Memory B cell (primary cell): ENCODE results near the gene RIOX2.
"Not testable (repeated sequence)": the region's sequence is repeated elsewhere in the genome, so short reads cannot be mapped to it uniquely, and the experiment has no call there.

ENCODE experiments used
- ATAC-seq: fragments of 150-1000 bp; cut with Tn5 transposase; 2 replicates; pipeline ENCODE4 v1.10.0; 2021; ENCODE audit warnings: low read depth, mild to moderate bottlenecking, moderate library complexity
- DNase-seq, 2 donors: peaks; one replicate each; pipeline ENCODE4 v3.0.0; 2022; ENCODE audit warnings: low spot score in 2 of 2
- H3K27ac Mint-ChIP-seq: one replicate; pipeline ENCODE4 v1.8.0; 2022; ENCODE audit warnings: mild to moderate bottlenecking, moderate library complexity, mixed read lengths
- H3K27me3 Mint-ChIP-seq: one replicate; pipeline ENCODE4 v1.8.0; 2022; ENCODE audit warnings: mixed read lengths
- H3K36me3 Mint-ChIP-seq: one replicate; pipeline ENCODE4 v1.8.0; 2022; ENCODE audit warnings: mild to moderate bottlenecking, mixed read lengths
- H3K4me1 Mint-ChIP-seq: one replicate; pipeline ENCODE4 v1.8.0; 2022; ENCODE audit warnings: mixed read lengths
- H3K4me3 Mint-ChIP-seq: one replicate; pipeline ENCODE4 v1.8.0; 2022; ENCODE audit warnings: mild to moderate bottlenecking, moderate library complexity, mixed read lengths
- H3K9me3 Mint-ChIP-seq: one replicate; pipeline ENCODE4 v1.8.0; 2022; ENCODE audit warnings: mixed read lengths

The RIOX2 gene

DNA sequence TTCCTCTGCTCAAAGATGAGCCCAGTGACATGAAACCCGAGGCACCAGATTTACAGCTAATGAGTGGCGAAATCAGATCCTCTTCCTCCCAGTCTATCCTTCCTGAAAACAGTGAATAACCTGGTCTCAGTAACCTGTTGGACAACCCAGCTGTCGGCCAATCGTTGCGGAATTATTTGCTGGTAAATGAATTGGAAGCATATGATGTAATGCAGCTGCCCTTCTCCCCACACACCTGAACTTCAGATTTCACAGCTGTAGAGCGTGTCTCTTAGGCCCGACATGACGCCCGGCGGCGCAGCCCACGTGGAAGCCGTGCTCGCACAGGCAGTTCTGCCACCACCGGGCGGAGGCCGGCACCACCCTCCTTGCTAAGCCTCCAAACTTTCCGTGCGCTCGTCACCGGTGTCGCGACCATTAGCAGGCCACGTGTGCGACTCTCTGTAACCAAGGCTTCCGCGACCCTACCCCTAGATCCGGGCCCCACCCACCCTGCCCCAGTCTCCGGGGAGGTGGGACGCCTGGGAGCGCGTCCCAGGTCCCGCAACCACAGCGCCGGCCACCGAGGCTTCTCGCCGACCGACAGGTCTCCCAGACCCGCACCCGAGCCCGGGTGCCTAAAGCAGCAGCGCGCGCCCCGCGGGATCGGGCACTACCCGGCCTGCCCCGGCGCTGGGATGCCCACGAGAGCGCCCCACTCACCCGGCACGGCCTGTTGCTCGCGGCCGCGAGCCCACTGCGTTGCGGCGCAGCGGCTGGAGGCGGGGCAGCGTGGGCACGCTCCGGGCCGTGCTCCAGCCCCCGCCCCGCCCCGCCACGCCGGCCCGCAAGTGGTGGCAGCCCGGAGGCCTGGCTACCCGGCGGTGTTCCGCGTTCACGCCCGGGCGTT is at the start of gene RIOX2:
RIOX2 (minus strand) TSS at position 753 of the 889 bp plus-strand sequence. CDS start 4,838 bp downstream, outside the sequence.
- peak within 1 kb of the TSS; percentile 88 for H3K27ac Mint-ChIP-seq
- peak within 1 kb of the TSS; percentile 89 for H3K4me3 Mint-ChIP-seq
- peaks cover 2% of the 10 kb centered on the region for H3K36me3 Mint-ChIP-seq
- ATAC-seq (peak; percentile 87), DNase-seq (peak; percentile 63 to 67)
- no peaks in the 10 kb centered on the region for H3K9me3 Mint-ChIP-seq
- H3K4me1 Mint-ChIP-seq: peaks cover 37% of the 10 kb centered on the region
- H3K27me3 Mint-ChIP-seq: no peaks in the 10 kb centered on the region

DNA sequence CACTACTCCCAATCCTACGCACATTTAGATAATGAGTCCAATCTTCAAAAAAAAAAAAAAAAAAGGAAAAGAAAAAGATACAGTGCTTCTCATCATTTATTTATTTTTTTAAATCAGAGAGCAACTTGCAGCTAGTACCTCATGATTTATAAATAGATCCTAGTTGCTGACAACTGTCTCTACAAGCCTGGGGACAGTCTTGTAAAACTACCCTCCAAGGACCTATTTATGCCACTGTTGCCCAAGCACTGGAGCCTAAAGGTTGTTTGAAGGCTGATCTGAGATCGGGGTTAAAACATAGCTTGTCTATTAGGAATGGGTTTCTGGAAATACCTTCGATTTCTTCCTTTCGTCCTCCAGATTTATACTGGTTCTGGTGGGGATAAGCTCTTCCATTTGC is 48.2 kb upstream of the RIOX2 start:
- H3K4me3 Mint-ChIP-seq: no peak overlapping the region
- H3K27ac Mint-ChIP-seq: no peak overlapping the region
- no peaks in the 10 kb centered on the region for H3K27me3 Mint-ChIP-seq
- ATAC-seq: no peak
- H3K4me1 Mint-ChIP-seq: no peaks in the 10 kb centered on the region
- no peaks in the 10 kb centered on the region for H3K36me3 Mint-ChIP-seq
- H3K9me3 Mint-ChIP-seq: no peaks in the 10 kb centered on the region
- no peak for DNase-seq

DNA sequence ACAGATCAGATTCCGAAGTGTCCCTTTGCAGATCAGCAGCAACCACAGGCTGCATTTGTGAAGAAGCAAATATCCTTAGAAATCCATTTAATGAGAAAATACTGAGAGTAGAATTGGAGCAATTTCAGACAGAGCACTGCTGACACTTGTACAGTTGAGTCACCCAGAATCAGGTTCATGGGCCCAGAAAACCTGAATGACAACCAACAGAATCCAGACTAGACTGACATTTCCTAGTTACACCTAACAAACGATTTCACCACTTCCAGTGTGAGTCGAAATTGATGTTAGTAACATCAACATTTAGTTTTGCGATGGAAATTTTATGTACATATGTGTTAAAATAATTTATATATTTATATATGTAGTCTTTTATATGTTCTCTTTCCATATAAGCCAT is 46.1 kb upstream of the RIOX2 start:
- Mint-ChIP-seq H3K36me3 (no peaks in the 10 kb centered on the region), H3K9me3 (no peaks in the 10 kb centered on the region), H3K4me1 (no peaks in the 10 kb centered on the region), H3K27ac (no peak overlapping the region), H3K4me3 (no peak overlapping the region), H3K27me3 (peaks cover 4% of the 10 kb centered on the region)
- ATAC-seq (no peak), DNase-seq (no peak)

DNA sequence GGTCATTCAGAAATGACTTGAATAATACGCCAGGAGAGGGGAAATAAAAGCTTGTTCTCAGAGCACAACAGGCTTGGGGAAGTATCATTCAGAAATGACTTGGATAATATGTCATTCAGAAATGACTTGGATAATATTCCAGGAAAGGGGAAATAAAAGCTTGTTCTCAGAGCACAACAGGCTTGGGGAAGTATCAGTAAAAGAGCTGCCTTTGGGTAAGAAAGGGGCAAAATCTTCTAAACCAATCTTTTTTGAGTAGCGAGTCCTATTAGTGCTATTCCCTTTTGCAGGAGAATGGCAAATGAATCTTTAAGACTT is 42.0 kb upstream of the RIOX2 start:
- Mint-ChIP-seq H3K27me3 (peaks cover 6% of the 10 kb centered on the region), H3K36me3 (no peaks in the 10 kb centered on the region), H3K4me1 (no peaks in the 10 kb centered on the region), H3K4me3 (no peak overlapping the region), H3K27ac (no peak overlapping the region), H3K9me3 (peaks cover 2% of the 10 kb centered on the region)
- ATAC-seq: no peak
- no peak for DNase-seq

DNA sequence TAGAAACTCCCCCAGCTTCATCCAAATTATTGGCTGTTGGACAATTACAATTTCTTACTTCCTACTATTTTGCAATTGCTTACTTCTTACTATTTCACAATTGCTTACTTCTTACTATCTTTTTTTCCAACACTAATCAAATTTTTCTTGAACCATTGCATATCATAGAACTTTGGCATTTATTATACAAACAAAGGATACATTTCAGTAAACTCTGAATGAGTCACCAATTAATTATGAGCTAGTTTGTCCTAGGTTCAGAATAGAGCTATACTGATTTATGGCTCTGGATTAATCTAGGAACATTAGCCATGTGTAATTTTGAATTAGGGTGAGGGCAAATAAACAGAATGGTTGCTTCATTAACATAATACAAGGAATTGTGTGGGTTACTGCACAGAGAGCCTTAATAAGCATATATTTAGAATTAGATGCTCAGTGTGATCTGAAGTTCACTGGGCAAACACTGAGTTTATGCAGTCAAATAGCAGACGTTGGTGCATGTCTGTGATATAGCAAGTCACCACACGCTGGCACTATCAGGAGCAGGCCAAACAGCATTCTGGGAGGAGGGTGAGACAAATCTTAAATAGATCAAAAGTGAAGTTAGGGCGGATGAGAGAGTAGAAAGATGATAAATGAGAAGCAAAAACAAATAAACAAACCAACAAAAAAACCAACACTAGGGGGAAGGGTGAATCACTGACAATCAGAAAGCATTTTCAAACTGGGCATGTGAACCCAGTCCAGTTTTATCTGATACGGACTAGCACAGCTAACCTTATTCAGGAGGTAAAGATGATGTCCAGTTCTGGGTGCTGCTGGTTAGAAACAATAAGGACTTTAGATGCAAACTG is 41.4 kb upstream of the RIOX2 start:
- H3K36me3 Mint-ChIP-seq: no peaks in the 10 kb centered on the region
- no peak for DNase-seq
- H3K4me3 Mint-ChIP-seq: no peak overlapping the region
- no peak overlapping the region for H3K27ac Mint-ChIP-seq
- peaks cover 6% of the 10 kb centered on the region for H3K27me3 Mint-ChIP-seq
- H3K4me1 Mint-ChIP-seq: no peaks in the 10 kb centered on the region
- no peak for ATAC-seq
- H3K9me3 Mint-ChIP-seq: peaks cover 2% of the 10 kb centered on the region

DNA sequence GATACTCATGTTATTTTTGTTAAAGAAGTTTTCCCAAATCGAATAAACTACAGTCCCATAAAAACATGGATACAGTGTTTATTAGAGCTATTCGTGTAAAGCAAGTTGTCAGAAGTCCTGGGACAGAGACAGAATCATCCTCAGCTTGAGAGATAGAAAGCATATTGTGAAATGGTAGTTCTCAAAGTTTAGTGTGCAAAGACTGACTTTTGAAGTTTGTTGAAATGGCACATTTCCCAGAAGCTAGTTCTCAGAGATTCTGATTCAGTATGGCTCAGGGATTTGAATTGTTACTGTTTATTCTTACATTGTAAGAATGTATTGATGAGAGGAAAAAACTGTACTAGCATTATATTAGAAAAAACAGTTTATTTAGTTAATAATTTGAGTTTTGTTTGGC is 40.7 kb upstream of the RIOX2 start:
- ATAC-seq (no peak), DNase-seq (no peak)
- H3K36me3 Mint-ChIP-seq: no peaks in the 10 kb centered on the region
- peaks cover 6% of the 10 kb centered on the region for H3K27me3 Mint-ChIP-seq
- H3K9me3 Mint-ChIP-seq: peaks cover 2% of the 10 kb centered on the region
- H3K4me3 Mint-ChIP-seq: no peak overlapping the region
- no peaks in the 10 kb centered on the region for H3K4me1 Mint-ChIP-seq
- H3K27ac Mint-ChIP-seq: no peak overlapping the region

DNA sequence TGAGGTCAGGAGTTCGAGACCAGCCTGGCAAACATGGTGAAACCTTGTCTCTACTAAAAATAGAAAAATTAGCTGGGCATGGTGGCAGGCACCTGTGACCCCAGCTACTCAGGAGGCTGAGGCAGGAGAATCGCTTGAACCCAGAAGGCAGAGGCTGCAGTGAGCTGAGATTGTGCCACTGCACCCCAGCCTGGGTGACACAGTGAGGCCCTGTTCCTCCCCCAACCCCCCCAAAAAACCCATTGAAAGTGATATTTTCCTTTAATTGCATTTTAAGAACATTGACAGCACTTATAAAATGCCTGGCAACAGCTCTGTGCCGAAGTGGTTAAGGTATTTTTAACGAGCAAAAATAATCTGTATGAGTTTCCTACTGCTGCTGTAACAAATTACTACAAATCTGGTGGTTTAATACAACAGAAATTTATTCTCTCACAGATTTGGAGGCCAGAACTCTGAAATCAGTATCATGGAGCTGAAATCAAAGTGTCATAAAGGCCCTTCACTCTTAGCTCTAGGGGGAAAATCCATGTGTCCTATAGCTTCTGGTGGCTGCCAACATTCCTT is 38.7 kb upstream of the RIOX2 start:
- H3K36me3 Mint-ChIP-seq, H3K4me1 Mint-ChIP-seq, DNase-seq, ATAC-seq, H3K4me3 Mint-ChIP-seq, H3K27ac Mint-ChIP-seq, H3K9me3 Mint-ChIP-seq: not testable (repeated sequence)
- peaks cover 13% of the 10 kb centered on the region for H3K27me3 Mint-ChIP-seq

DNA sequence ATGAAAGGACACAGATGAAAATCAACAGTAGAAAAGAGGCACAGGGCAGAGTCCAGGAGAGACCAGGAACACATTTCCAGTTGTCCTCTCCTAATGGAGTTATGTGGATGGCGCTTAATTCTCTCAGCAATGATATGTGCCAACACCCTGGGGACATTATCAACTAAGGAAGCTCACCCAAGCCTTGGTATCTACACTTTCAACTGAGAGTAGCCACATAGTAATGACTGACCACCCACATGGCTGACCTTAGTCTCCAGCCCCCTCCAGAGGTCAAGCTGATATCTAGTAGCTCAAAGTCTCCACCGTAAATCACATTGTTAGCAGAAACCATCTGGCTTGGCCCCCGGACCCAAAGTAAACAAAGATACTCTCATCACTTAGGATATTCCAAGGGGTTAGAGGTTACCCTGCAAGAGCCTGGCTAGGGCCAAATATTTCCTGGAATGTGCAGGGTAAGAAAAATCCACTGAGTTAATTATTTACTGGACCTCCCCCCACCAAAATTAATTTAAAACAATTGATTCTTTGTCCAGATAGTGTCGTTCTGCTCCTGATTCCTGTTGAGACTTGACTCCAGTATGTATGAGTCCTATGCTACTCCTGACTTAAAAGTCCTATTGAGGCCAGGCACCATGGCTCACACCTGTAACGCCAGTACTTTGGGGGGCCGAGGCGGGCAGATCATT is 38.1 kb upstream of the RIOX2 start:
- H3K9me3 Mint-ChIP-seq: peaks cover 2% of the 10 kb centered on the region
- H3K4me1 Mint-ChIP-seq: peaks cover 3% of the 10 kb centered on the region

DNA sequence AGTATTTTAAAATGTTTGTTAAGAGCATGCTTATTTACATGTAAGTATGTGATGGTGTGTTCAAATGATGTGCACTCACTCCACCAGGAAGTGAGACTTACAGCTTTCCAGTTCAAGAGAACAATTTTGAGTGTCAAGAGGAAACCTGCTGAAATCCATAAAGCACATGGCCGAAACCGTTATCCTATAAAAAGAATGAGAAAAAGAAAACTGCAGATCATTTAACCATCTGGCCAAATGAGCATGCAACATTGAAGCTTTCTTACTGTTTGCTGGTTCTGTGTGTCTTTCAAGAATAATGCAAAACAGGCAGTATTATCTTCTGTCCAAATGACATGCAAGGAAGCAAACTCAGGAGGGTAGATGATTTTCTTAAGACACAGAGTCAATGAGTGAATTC is 36.6 kb upstream of the RIOX2 start:
- H3K4me1 Mint-ChIP-seq: peaks cover 3% of the 10 kb centered on the region
- no peaks in the 10 kb centered on the region for H3K36me3 Mint-ChIP-seq
- no peak for DNase-seq
- H3K4me3 Mint-ChIP-seq: no peak overlapping the region
- H3K27ac Mint-ChIP-seq: no peak overlapping the region
- peaks cover 2% of the 10 kb centered on the region for H3K9me3 Mint-ChIP-seq
- ATAC-seq: no peak
- H3K27me3 Mint-ChIP-seq: peaks cover 11% of the 10 kb centered on the region

More for the DNA sequence above, 38.1 kb upstream of the RIOX2 start:
- H3K36me3 Mint-ChIP-seq: no peaks in the 10 kb centered on the region
- no peak overlapping the region for H3K27ac Mint-ChIP-seq
- no peak for DNase-seq
- no peak overlapping the region for H3K4me3 Mint-ChIP-seq
- peaks cover 13% of the 10 kb centered on the region for H3K27me3 Mint-ChIP-seq
- no peak for ATAC-seq

DNA sequence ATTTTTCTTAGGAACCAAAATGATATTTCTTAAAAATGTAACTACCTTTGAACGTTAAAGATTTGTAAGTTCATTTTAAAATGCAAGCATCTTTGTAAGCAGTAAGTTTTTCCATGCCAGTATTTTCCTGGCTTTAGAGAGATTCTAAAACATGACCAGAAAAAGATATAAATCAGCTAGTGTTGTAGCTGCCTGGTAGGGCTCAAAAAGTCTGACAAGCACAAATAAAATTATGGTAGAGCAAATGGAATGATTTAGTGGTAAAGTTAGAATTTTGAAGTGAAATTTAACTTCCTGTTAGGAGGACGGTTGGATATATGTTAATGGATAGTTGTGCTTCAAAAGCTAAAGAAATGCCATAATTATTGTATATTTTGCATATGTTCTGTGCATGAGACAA is 33.2 kb upstream of the RIOX2 start:
- H3K27me3 Mint-ChIP-seq: peaks cover 7% of the 10 kb centered on the region
- peaks cover 7% of the 10 kb centered on the region for H3K4me1 Mint-ChIP-seq
- no peaks in the 10 kb centered on the region for H3K9me3 Mint-ChIP-seq
- no peak overlapping the region for H3K4me3 Mint-ChIP-seq
- no peak for DNase-seq
- H3K36me3 Mint-ChIP-seq: no peaks in the 10 kb centered on the region
- no peak for ATAC-seq
- H3K27ac Mint-ChIP-seq: no peak overlapping the region

DNA sequence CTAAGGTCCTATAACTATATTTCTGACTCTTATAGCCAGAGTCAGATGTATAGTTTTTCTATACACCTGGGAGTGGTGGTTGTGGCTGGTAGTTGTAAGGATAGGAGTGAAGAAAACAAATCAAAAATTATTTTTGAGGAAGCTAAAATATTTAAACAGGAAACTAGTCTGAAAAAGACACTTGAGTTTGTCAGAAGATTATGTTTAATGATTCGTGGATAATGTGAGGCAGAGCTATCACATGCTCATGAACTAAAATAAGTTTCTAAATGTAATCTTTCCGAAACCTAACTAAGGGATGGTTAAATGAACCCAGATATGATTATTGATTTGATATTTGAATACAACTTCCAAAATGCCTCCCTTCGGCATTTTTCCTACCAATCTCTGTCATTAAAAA is 32.5 kb upstream of the RIOX2 start:
- Mint-ChIP-seq H3K36me3 (no peaks in the 10 kb centered on the region), H3K9me3 (no peaks in the 10 kb centered on the region), H3K4me3 (no peak overlapping the region), H3K27me3 (peaks cover 7% of the 10 kb centered on the region), H3K27ac (no peak overlapping the region), H3K4me1 (peaks cover 7% of the 10 kb centered on the region)
- DNase-seq (no peak), ATAC-seq (no peak)

DNA sequence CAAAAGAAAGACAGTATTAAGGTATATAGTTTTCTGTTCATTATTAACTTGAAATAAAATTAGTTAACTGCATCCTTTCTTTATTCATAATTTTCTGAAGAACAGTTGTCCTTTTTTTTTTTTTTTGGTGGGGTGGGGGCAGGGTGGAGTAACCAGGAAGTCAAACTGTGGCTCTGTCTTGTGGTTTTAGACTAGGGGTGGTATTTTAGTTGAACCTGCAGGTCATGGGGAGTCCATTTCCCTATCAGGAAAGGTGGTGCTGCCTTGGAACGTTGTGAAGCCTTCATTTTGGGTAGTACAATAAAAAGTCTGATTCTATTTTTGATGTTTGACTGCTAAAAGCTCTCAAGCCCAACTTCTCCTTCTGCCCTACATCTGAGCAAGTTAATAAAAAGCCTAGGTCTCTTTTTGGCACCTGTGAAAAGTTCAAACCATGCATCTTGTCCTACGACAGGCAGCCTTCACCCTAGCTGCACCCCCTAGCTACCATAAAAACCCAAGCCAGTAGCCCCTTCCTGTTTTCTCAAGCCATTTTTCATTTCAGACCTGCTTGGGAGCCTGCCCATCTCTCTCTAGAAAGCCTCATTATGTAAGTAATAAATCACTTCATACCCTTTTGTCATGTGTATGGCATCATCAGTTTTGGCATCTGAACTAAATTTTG is 31.2 kb upstream of the RIOX2 start:
- Mint-ChIP-seq H3K27ac (no peak overlapping the region), H3K27me3 (peaks cover 8% of the 10 kb centered on the region), H3K4me1 (peaks cover 7% of the 10 kb centered on the region), H3K4me3 (no peak overlapping the region), H3K9me3 (no peaks in the 10 kb centered on the region), H3K36me3 (no peaks in the 10 kb centered on the region)
- ATAC-seq (peak; percentile 41), DNase-seq (no peak)

DNA sequence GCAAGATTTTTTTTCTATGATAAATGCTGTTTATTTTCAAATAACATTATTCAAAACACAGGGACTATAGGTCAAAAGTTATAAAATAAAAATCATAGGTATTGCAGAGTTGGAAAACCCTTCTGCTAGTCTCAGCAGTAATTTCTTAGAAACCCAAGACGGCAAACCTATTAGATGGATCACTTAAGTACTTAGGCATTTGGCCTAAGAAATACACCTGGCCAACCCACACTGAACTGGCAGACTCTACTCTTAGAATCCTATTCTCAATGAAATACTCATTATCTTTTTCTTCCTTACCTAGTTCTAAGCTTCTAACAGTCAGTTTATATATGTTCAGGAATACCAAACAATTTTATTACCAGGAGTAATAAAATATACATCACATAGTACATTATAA is 30.5 kb upstream of the RIOX2 start:
- H3K36me3 Mint-ChIP-seq: no peaks in the 10 kb centered on the region
- no peak overlapping the region for H3K4me3 Mint-ChIP-seq
- H3K9me3 Mint-ChIP-seq: no peaks in the 10 kb centered on the region
- peaks cover 7% of the 10 kb centered on the region for H3K4me1 Mint-ChIP-seq
- ATAC-seq (no peak), DNase-seq (no peak)
- H3K27me3 Mint-ChIP-seq: peaks cover 8% of the 10 kb centered on the region
- H3K27ac Mint-ChIP-seq: no peak overlapping the region
